Measurements from ENCODE around the gene C12orf54.
"Not testable (repeated sequence)": the region's sequence is repeated elsewhere in the genome, so short reads cannot be mapped to it uniquely, and the experiment has no call there.

Gene C12orf54

DNA sequence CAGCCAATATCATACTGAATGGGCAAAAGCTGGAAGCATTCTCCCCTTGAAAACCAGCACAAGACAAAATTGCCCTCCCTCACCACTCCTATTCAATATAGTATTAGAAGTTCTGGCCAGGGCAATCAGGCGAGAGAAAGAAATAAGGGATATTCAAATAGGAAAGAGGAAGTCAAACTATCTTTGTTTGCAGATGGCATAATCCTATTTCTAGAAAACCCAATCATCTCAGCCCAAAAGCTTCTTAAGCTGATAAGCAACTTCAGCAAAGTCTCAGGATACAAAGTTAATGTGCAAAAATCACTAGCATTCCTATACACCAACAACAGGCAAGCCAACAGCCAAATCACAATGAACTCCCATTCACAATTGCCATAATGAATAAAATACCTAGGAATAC, 30.9 kb upstream of the C12orf54 start:
- no peak for DNase-seq (ENCODE audit: low read depth, low spot score)
- TF ChIP-seq, protein P1, sequence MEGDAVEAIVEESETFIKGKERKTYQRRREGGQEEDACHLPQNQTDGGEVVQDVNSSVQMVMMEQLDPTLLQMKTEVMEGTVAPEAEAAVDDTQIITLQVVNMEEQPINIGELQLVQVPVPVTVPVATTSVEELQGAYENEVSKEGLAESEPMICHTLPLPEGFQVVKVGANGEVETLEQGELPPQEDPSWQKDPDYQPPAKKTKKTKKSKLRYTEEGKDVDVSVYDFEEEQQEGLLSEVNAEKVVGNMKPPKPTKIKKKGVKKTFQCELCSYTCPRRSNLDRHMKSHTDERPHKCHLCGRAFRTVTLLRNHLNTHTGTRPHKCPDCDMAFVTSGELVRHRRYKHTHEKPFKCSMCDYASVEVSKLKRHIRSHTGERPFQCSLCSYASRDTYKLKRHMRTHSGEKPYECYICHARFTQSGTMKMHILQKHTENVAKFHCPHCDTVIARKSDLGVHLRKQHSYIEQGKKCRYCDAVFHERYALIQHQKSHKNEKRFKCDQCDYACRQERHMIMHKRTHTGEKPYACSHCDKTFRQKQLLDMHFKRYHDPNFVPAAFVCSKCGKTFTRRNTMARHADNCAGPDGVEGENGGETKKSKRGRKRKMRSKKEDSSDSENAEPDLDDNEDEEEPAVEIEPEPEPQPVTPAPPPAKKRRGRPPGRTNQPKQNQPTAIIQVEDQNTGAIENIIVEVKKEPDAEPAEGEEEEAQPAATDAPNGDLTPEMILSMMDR (IDR thresholded peaks at IDR 0.05; ENCODE audit: low read depth, low read length), result no peak
- in situ Hi-C loops (cut with HindIII; ENCODE audit: low sequenced_read_pairs), result no loop called here
- H3K4me3 ChIP-seq (ENCODE audit: low read depth, low read length), result no peak overlapping the region

DNA sequence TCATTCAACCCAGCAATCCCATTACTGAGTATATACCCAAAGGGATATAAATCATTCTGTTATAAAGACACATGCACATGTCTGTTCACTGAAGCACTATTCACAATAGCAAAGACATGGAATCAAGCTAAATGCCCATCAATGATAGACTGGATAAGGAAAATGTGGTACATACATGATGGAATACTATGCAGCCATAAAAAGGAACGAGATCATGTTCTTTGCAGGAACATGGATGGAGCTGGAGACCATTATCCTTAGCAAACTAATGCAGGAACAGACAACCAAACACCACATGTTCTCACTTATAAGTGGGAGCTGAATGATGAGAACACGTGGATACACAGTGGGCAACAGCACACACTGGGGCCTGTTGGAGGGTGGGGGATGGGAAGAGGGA, 29.3 kb upstream of the C12orf54 start:
- in situ Hi-C loops (cut with HindIII; ENCODE audit: low sequenced_read_pairs); DNase-seq (ENCODE audit: low read depth, low spot score); H3K4me3 ChIP-seq (ENCODE audit: low read depth, low read length): not testable (repeated sequence)

DNA sequence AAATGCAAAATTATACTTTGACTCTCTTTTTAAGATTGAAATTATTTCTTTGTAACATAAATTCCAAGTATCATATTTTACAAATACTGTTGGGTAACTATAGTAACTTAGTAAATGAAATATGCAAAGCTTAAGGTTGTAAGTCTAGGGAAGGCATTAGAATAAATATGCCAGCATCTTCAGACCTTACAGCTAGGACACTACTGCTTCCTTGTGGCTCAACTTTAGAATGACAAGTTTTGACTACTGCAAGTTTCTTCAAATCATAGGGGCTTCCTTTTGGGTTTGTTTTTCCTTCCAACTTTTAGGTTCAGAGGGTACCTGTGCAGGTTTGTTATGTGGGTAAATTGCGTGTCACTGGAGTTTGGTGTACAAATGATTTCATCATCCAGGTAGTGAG, 27.6 kb upstream of the C12orf54 start:
- no peak overlapping the region for H3K4me3 ChIP-seq (ENCODE audit: low read depth, low read length)
- in situ Hi-C loops (cut with HindIII; ENCODE audit: low sequenced_read_pairs), result no loop called here
- DNase-seq (ENCODE audit: low read depth, low spot score), result peak; percentile 5
- TF ChIP-seq, protein P1 (IDR thresholded peaks at IDR 0.05; ENCODE audit: low read depth, low read length), result peak; percentile 25

DNA sequence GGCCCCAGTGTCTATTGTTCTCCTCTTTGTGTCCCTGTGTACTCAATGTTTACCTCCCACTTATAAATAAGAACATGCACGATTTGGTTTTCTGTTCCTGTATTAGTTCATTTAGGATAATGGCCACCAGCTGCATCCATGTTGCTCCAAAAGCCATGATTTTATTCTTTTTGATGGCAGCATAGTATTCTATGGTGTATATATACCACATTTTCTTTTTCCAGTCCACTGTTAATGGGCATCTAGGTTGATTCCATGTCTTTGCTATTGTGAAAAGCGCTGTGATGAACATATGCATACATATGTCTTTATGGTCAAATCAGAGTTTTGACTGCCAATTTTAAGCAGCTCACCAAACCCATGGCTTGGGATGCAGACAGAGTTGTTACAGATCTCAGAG, 27.2 kb upstream of the C12orf54 start:
- in situ Hi-C loops (cut with HindIII; ENCODE audit: low sequenced_read_pairs), result no loop called here
- TF ChIP-seq, protein P1 (IDR thresholded peaks at IDR 0.05; ENCODE audit: low read depth, low read length), result no peak
- H3K4me3 ChIP-seq (ENCODE audit: low read depth, low read length), result no peak overlapping the region
- DNase-seq (ENCODE audit: low read depth, low spot score), result no peak

DNA sequence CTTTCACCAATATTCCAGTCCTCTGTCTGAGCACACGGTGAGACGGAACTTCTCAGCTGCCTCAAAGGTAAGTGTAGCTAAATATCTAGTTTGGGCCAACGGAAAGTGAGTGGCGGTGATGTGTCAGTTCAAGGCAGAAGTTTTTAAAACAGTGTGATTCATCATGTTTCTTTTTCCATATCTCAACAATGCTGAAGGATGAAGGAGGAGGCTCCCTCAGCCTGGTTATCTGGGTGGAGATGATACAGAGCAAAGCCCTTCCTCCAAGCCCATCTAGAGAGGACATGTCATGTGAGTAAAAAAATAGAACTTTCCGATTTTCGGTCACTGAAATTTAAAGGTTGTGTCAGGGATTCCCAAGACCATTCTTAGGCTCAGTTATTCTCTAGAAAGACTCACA, 23.0 kb upstream of the C12orf54 start:
- in situ Hi-C loops (cut with HindIII; ENCODE audit: low sequenced_read_pairs), result no loop called here
- no peak overlapping the region for H3K4me3 ChIP-seq (ENCODE audit: low read depth, low read length)
- no peak for DNase-seq (ENCODE audit: low read depth, low spot score)
- TF ChIP-seq, protein P1 (IDR thresholded peaks at IDR 0.05; ENCODE audit: low read depth, low read length), result no peak

DNA sequence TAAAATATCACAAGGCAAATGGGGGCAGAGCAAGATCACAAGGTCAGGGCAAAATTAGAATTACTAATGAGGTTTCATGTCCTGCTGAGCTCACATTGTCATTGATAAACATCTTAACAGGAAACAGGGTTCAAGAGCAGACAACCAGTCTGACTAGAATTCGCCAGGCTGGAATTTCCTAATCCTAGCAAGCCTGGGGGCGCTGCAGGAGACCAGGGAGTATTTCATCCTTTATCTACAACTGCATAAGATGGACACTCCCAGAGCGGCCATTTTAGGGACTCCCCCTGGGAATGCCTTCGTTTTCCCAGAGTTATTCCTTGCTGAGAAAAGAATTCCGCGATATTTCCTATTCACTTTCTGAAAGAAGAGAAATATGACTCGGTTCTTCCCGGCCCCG, 13.3 kb upstream of the C12orf54 start:
- in situ Hi-C loops (cut with HindIII; ENCODE audit: low sequenced_read_pairs); H3K4me3 ChIP-seq (ENCODE audit: low read depth, low read length); DNase-seq (ENCODE audit: low read depth, low spot score): not testable (repeated sequence)

DNA sequence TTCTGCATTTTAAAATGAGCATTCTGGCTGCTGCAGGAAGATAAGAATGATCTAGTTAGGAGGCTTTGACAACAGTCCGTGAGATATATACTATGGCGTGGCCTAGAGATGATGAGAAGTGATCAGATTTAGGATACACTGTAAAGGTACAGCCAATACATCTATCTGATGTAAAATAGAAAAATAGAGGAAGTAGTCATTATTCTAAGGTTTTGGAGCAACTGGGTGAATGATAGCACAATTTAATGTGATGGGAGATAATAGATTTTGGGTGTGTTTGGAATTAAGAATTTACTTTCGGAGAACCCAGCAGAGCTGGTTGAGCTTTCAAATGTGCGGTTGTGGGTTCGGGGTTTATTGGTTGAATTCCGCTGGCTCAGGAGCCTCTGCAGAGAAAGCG, 10.0 kb upstream of the C12orf54 start, which contains the start of gene ANP32D:
ANP32D (plus strand) TSS at position 301 of the 400 bp plus-strand sequence. CDS start 106 bp downstream, outside the sequence.
- in situ Hi-C loops (cut with HindIII; ENCODE audit: low sequenced_read_pairs), result no loop called here
- DNase-seq (ENCODE audit: low read depth, low spot score), result no peak
- TF ChIP-seq, protein P1 (IDR thresholded peaks at IDR 0.05; ENCODE audit: low read depth, low read length), result no peak
- no peak within 1 kb of the TSS for H3K4me3 ChIP-seq (ENCODE audit: low read depth, low read length)

DNA sequence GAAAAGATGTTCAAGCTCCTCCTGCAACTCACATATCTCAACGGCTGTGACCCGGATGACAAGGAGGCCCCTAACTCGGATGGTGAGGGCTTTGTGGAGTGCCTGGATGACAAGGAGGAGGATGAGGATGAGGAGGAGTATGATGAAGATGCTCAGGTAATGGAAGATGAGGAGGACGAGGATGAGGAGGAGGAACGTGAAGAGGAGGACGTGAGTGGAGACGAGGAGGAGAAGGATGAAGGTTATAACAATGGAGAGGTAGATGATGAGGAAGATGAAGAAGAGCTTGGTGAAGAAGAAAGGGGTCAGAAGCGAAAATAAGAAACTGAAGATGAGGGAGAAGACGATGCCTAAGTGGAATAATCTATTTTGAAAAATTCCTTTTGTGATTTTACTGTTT, 9.2 kb upstream of the C12orf54 start:
- DNase-seq (ENCODE audit: low read depth, low spot score), result no peak
- H3K4me3 ChIP-seq (ENCODE audit: low read depth, low read length), result no peak overlapping the region
- in situ Hi-C loops (cut with HindIII; ENCODE audit: low sequenced_read_pairs), result no loop called here
- TF ChIP-seq, protein P1 (IDR thresholded peaks at IDR 0.05; ENCODE audit: low read depth, low read length), result no peak

DNA sequence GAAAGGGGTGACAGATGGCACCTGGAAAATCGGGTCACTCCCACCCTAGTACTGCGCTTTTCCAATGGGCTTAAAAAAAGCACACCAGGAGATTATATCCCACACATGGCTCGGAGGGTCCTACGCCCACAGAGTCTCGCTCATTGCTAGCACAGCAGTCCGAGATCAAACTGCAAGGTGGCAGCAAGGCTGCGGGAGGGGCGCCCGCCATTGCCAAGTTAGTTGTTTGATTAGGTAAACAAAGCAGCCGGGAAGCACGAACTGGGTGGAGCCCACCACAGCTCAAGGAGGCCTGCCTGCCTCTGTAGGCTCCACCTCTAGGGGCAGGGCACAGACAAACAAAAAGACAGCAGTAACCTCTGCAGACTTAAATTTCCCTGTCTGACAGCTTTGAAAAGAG, 7.8 kb upstream of the C12orf54 start:
- H3K4me3 ChIP-seq (ENCODE audit: low read depth, low read length); DNase-seq (ENCODE audit: low read depth, low spot score); in situ Hi-C loops (cut with HindIII; ENCODE audit: low sequenced_read_pairs): not testable (repeated sequence)

Data from astrocyte of the spinal cord (primary cell).